HepG2 (cell line): ENCODE measurements around the gene DCTN4. TPM values are rescaled to one million over a fixed set of nuclear protein-coding genes. Genes with fewer than 3 reads are reported as not detected.
A peak's percentile ranks its signal among the peaks of the same experiment; 100 is the strongest.

Source experiments
- ATAC-seq: fragments of 200-7000 bp; cut with Tn5 transposase; 3 replicates; pipeline ENCODE4 v1.9.1; 2020; ENCODE audit warnings: mild to moderate bottlenecking, moderate library complexity
- BruUV-seq: library from RNA; stranded (reverse); fragments of 400-500 nt; replicated peaks from 2 replicates; lab custom pipeline; 2021; lab: Mats Ljungman, UMichigan
- CTCF ChIA-PET: fragments of 300-600 bp; formaldehyde crosslinking; extraction: SDS; loops from one replicate; lab custom pipeline; 2021; ENCODE audit warnings: low total read pairs, inconsistent platforms, low intra/inter-chr PET ratio; lab: Yijun Ruan, JAX
- POLR2A ChIA-PET: fragments of 350-600 bp; sonication (Branson Sonifier 250); formaldehyde crosslinking; loops from one replicate; lab custom pipeline; 2020; ENCODE audit warnings: antibody characterized with exemption, inconsistent platforms; lab: Yijun Ruan, JAX
- DNase-seq: peaks from one replicate; pipeline ENCODE4 v3.0.0-alpha.2; 2015; ENCODE audit warnings: low spot score
- FAIRE-seq: peaks from 3 replicates; lab custom pipeline; 2011; peaks lifted over from hg19 to GRCh38; lab: Jason Lieb, UNC
- H2AFZ ChIP-seq: one replicate; pipeline ENCODE4 v1.6.1; 2011; ENCODE audit warnings: low read length, inconsistent platforms
- H3K27ac ChIP-seq: fragments of 300-600 bp; 3 replicates; pipeline ENCODE4 v1.8.0; 2011; ENCODE audit warnings: mixed run types, mild to moderate bottlenecking, mixed read lengths, low read length, inconsistent platforms; ENCODE audit not compliant: insufficient read depth; ENCODE audit errors: extremely low read length
- H3K27me3 ChIP-seq, 2 experiments: fragments of 200-600 bp in 1 of 2; 2 replicates in 1 of 2; 3 replicates in 1 of 2; pipeline versions ENCODE4 v1.6.0 to v1.8.0; 2011; ENCODE audit warnings: low read length in 2 of 2, mild to moderate bottlenecking in 2 of 2, moderate library complexity in 2 of 2, inconsistent platforms in 1 of 2; ENCODE audit not compliant: insufficient read depth in 2 of 2, control insufficient read depth in 1 of 2
- H3K36me3 ChIP-seq, 2 experiments: fragments of 200-600 bp in 1 of 2; replicated peaks in 1 of 2; 2 replicates in 1 of 2; 3 replicates in 1 of 2; pipeline versions ENCODE4 v1.5.1 to v1.8.0; 2011; ENCODE audit warnings: low read length in 2 of 2, inconsistent platforms in 1 of 2; ENCODE audit not compliant: insufficient read depth in 2 of 2, control insufficient read depth in 1 of 2
- H3K4me1 ChIP-seq: 2 replicates; pipeline ENCODE4 v1.5.1; 2012; ENCODE audit warnings: low read length, inconsistent platforms; ENCODE audit not compliant: insufficient read depth
- H3K4me2 ChIP-seq: 2 replicates; pipeline ENCODE4 v1.6.0; 2011; ENCODE audit warnings: low read depth, low read length, inconsistent platforms
- H3K4me3 ChIP-seq, 3 experiments: fragments of 200-600 bp in 1 of 3; sonication (generic), shearing (Covaris generic) in 1 of 3; replicated peaks in 1 of 3; 2 replicates each; pipeline ENCODE4 v1.5.1; 2011 to 2016; ENCODE audit warnings: low read length in 3 of 3, inconsistent platforms in 2 of 3, low read depth in 2 of 3, mild to moderate bottlenecking in 2 of 3, control low read depth in 1 of 3, mixed read lengths in 1 of 3; ENCODE audit not compliant: insufficient read depth in 1 of 3
- H3K79me2 ChIP-seq: one replicate; pipeline ENCODE4 v1.6.1; 2011; ENCODE audit warnings: low read length, inconsistent platforms; ENCODE audit not compliant: insufficient read depth
- H3K9ac ChIP-seq: 2 replicates; pipeline ENCODE4 v1.6.0; 2011; ENCODE audit warnings: mild to moderate bottlenecking, low read depth, low read length, inconsistent platforms; ENCODE audit not compliant: insufficient read depth
- H3K9me3 ChIP-seq: 2 replicates; pipeline ENCODE4 v1.5.1; 2012; ENCODE audit warnings: mild to moderate bottlenecking, low read length
- H4K20me1 ChIP-seq: 2 replicates; pipeline ENCODE4 v1.6.0; 2011; ENCODE audit warnings: inconsistent platforms, mild to moderate bottlenecking, low read length, moderate library complexity; ENCODE audit not compliant: insufficient read depth
- E2F5 ChIP-seq: sonication (generic); formaldehyde crosslinking; conservative IDR thresholded peaks from 2 replicates; pipeline ENCODE4 v1.4.0; 2020; ENCODE audit warnings: missing genetic modification reagents
- ELF3 ChIP-seq: IDR thresholded peaks from 2 replicates; pipeline ENCODE4 v1.6.1; 2016; ENCODE audit warnings: missing genetic modification reagents, missing compliant biosample characterization
- FOXA1 ChIP-seq, 2 experiments: fragments of 450-650 bp in 1 of 2; sonication (generic) in 1 of 2; formaldehyde crosslinking in 1 of 2; IDR thresholded peaks; 2 replicates each; pipeline versions ENCODE4 v1.4.0 to v1.6.1; 2016 to 2020; ENCODE audit warnings: missing genetic modification reagents in 1 of 2
- FOXM1 ChIP-seq: sonication (generic); formaldehyde crosslinking; IDR thresholded peaks from 2 replicates; pipeline ENCODE4 v1.5.0; 2020; ENCODE audit warnings: missing genetic modification reagents
- HNRNPLL ChIP-seq: fragments of 200-400 bp; formaldehyde crosslinking; IDR thresholded peaks from 2 replicates; pipeline ENCODE4 v1.6.1; 2017; ENCODE audit warnings: mild to moderate bottlenecking, low read depth, low read length; ENCODE audit not compliant: poor library complexity, severe bottlenecking
- HOXA5 ChIP-seq: sonication (generic); formaldehyde crosslinking; IDR thresholded peaks from 2 replicates; pipeline ENCODE4 v1.4.0; 2020; ENCODE audit warnings: missing genetic modification reagents
- MZF1 ChIP-seq: sonication (generic); formaldehyde crosslinking; IDR thresholded peaks from 2 replicates; pipeline ENCODE4 v1.8.1; 2023; ENCODE audit warnings: mild to moderate bottlenecking, missing genetic modification reagents, borderline replicate concordance
- NONO ChIP-seq, 2 experiments: fragments of 450-650 bp in 1 of 2; sonication (generic) in 1 of 2; formaldehyde crosslinking in 1 of 2; IDR thresholded peaks in 1 of 2; conservative IDR thresholded peaks in 1 of 2; 2 replicates each; pipeline versions ENCODE4 v1.6.1 to v1.8.0; 2017 to 2022; ENCODE audit warnings: mild to moderate bottlenecking in 1 of 2, missing genetic modification reagents in 1 of 2, moderate library complexity in 1 of 2
- POLR2A ChIP-seq, 2 experiments: IDR thresholded peaks; 2 replicates each; pipeline ENCODE4 v1.6.1; 2011; ENCODE audit warnings: low read depth in 2 of 2, low read length in 2 of 2, mild to moderate bottlenecking in 1 of 2, moderate library complexity in 1 of 2; ENCODE audit not compliant: insufficient read depth in 1 of 2
- RAD21 ChIP-seq: fragments of 450-650 bp; formaldehyde crosslinking; IDR thresholded peaks from 2 replicates; pipeline ENCODE4 v1.5.0; 2020; ENCODE audit warnings: mild to moderate bottlenecking
- TFAP4 ChIP-seq: sonication (generic); IDR thresholded peaks from 2 replicates; pipeline ENCODE4 v1.6.1; 2016; ENCODE audit warnings: low read depth, borderline replicate concordance
- YY1 ChIP-seq: IDR thresholded peaks from 2 replicates; pipeline ENCODE4 v1.6.1; 2011; ENCODE audit warnings: low read length, low read depth, moderate library complexity, mild to moderate bottlenecking; ENCODE audit not compliant: insufficient read depth, insufficient replicate concordance
- ZBTB42 ChIP-seq: sonication (generic); formaldehyde crosslinking; IDR thresholded peaks from 2 replicates; pipeline ENCODE4 v1.5.0; 2020; ENCODE audit warnings: mild to moderate bottlenecking, missing genetic modification reagents
- ZNF282 ChIP-seq: fragments of 450-650 bp; IDR thresholded peaks from 2 replicates; pipeline ENCODE4 v1.6.1; 2018; ENCODE audit not compliant: partially characterized antibody
- ZNF337 ChIP-seq: sonication (generic); formaldehyde crosslinking; IDR thresholded peaks from 2 replicates; pipeline ENCODE4 v1.5.1; 2020; ENCODE audit warnings: missing genetic modification reagents, low read depth, mild to moderate bottlenecking, borderline replicate concordance
- ZNF33B ChIP-seq: sonication (generic); formaldehyde crosslinking; IDR thresholded peaks from 2 replicates; pipeline ENCODE4 v1.5.1; 2020; ENCODE audit warnings: mild to moderate bottlenecking, missing genetic modification reagents
- ZNF44 ChIP-seq: sonication (generic); formaldehyde crosslinking; IDR thresholded peaks from 2 replicates; pipeline ENCODE4 v1.5.1; 2020; ENCODE audit warnings: mild to moderate bottlenecking, missing genetic modification reagents
- ZNF605 ChIP-seq: sonication (generic); formaldehyde crosslinking; IDR thresholded peaks from 2 replicates; pipeline ENCODE4 v1.8.0; 2022; ENCODE audit warnings: mild to moderate bottlenecking, missing genetic modification reagents
- ZNF652 ChIP-seq: IDR thresholded peaks from 2 replicates; pipeline ENCODE4 v1.6.1; 2016; ENCODE audit warnings: low read depth, borderline replicate concordance
- ZSCAN12 ChIP-seq: sonication (generic); formaldehyde crosslinking; IDR thresholded peaks from 2 replicates; pipeline ENCODE4 v1.9.0; 2021; ENCODE audit warnings: mild to moderate bottlenecking, missing genetic modification reagents
- WGBS: methylation state at CpG from one replicate; pipeline ENCODE4 v1.1.6; 2017; ENCODE audit warnings: low lambda C conversion rate; 5-methylcytosine and 5-hydroxymethylcytosine counted together
- in situ Hi-C: cut with HindIII; loops from 2 replicates; pipeline ENCODE4 v1.10.0; 2017; ENCODE audit warnings: low pct_unique_long_range_greater_than_20kb; ENCODE audit not compliant: extremely low pct_ligation_motif_present
- intact Hi-C: fragments of 100-400 bp; cut with micrococcal nuclease; formaldehyde crosslinking; loops from one replicate; pipeline ENCODE4 v1.10.0; 2022; ENCODE audit not compliant: unreplicated experiment
- polyA plus RNA-seq, 8 experiments: library from polyadenylated mRNA; depleted of rRNA in 3 of 8; stranded (reverse) in 7 of 8; unstranded in 1 of 8; fragments of >200 nt; fragmentation: Illumina TruSeq in 4 of 8; extraction: Trizol in 4 of 8; gene quantifications; 2 replicates each; pipeline versions ENCODE4 v1.2.1 to v1.2.3, GENCODE V29; 2011 to 2016; ENCODE audit warnings: low read depth in 4 of 8, missing spikeins in 1 of 8, mixed read lengths in 1 of 8; ENCODE audit not compliant: insufficient read depth in 1 of 8
- total RNA-seq, 5 experiments: library from RNA; depleted of rRNA; stranded (reverse); fragments of >200 nt; fragmentation: Illumina TruSeq; extraction: Trizol; gene quantifications; 2 replicates each; pipeline ENCODE4 v1.2.3, GENCODE V29; 2016; ENCODE audit warnings: low read depth in 1 of 5

Gene DCTN4
- total and polyA plus RNA-seq, 2 of the 13 experiments (the other 11 are each of a cell fraction or from before 2014, with no cell fraction given), result 24.1 to 26.9 TPM

- in situ Hi-C loops (no loop called here), intact Hi-C loops (loop anchor here (1.0 to 5.0 kb wide), 3 partner anchors 16 to 216 kb away; no protein-coding TSS in a partner anchor)
- Histone ChIP-seq H3K36me3 (no peaks in the 10 kb centered on the region), H3K79me2 (peaks cover 44% of the 10 kb centered on the region), H2AFZ (peak within 1 kb of the TSS; percentile 92), H3K4me1 (peaks cover 59% of the 10 kb centered on the region), H3K27ac (peak within 1 kb of the TSS; percentile 51), H3K9me3 (no peaks in the 10 kb centered on the region), H3K4me3 (peak within 1 kb of the TSS; percentile 74 to 90 (median 79)), H3K4me2 (peak within 1 kb of the TSS; percentile 98), H4K20me1 (no peaks in the 10 kb centered on the region), H3K9ac (peak within 1 kb of the TSS; percentile 74), H3K27me3 (no peaks in the 10 kb centered on the region; a peak in 1 of 5 replicates)
- ChIA-PET POLR2A (interaction anchor here (0.8 to 2.3 kb wide), 7 partner anchors 8 to 78 kb away, joined by 3 to 25 read pairs (median 7); partner anchors contain the start of genes DCTN4 and RBM22), CTCF (interaction anchor here (1.1 kb wide), 1 partner anchor 22 kb away, joined by 3 read pairs; no protein-coding TSS in a partner anchor)
- DNase-seq (peak; percentile 47), FAIRE-seq (no peak), ATAC-seq (peak; percentile 87)
- WGBS, result 2% methylated on average over 17 of the region's 59 CpGs
- BruUV-seq, result TSS peak; percentile 13
- TF ChIP-seq ZNF337 (CRISPR knock-in tag) (0 out of 2 replicates have a peak, but pooled peaks have one; percentile 84), HOXA5 (0 out of 2 replicates have a peak, but pooled peaks have one; percentile 18), ZNF652 (CRISPR knock-in tag) (no peak), FOXA1 (IDR thresholded peaks at IDR 0.05) (no peak), FOXA1 (CRISPR knock-in tag; IDR thresholded peaks at IDR 0.05) (0 out of 2 replicates have a peak, but pooled peaks have one; percentile 6), ZNF282 (no peak), E2F5 (CRISPR knock-in tag) (peak; percentile 52; the same call in 1 of the 2 replicates), YY1 (peak; percentile 51), NONO (IDR thresholded peaks at IDR 0.05) (no peak), NONO (CRISPR knock-in tag; conservative IDR thresholded peaks at IDR 0.05) (no peak; the same call in 1 of the 2 replicates), ZNF33B (no peak), TFAP4 (no peak), ZSCAN12 (no peak; the same call in 1 of the 2 replicates), MZF1 (CRISPR knock-in tag) (no peak), POLR2A (IDR thresholded peaks at IDR 0.05; ENCODE audit: insufficient read depth in 1 of 2, low read depth in 2 of 2, low read length in 2 of 2) (peak in 1 of 2 experiments; percentile 77; a peak in 2 of 4 replicates), ZBTB42 (CRISPR knock-in tag) (0 out of 2 replicates have a peak, but pooled peaks have one; percentile 40), ELF3 (CRISPR knock-in tag) (peak; percentile 40; the same call in 1 of the 2 replicates), ZNF605 (peak; percentile 94; the same call in 1 of the 2 replicates), HNRNPLL (peak; percentile 79), FOXM1 (CRISPR knock-in tag) (no peak), ZNF44 (CRISPR knock-in tag) (no peak), RAD21 (CRISPR knock-in tag) (peak; percentile 53)
Measured at GRCh38 chr5:150778517-150779396, 19.9 kb upstream of the DCTN4 start, which contains the start of gene SMIM3. SMIM3 (plus strand) TSS chr5:150778757; CDS start chr5:150795441, 16,684 bp downstream.
